GM20000 (cell line): ENCODE data around the gene ERBIN.

ENCODE experiments used
- DNase-seq: peaks from one replicate; pipeline ENCODE4 v3.0.0; 2012; ENCODE audit warnings: low spot score
- TF ChIP-seq, protein P1 (sequence below): IDR thresholded peaks from 2 replicates; pipeline ENCODE4 v1.5.1; 2012; ENCODE audit warnings: mild to moderate bottlenecking, control low read depth; ENCODE audit errors: extremely low read depth, missing control alignments

The ERBIN gene

DNA sequence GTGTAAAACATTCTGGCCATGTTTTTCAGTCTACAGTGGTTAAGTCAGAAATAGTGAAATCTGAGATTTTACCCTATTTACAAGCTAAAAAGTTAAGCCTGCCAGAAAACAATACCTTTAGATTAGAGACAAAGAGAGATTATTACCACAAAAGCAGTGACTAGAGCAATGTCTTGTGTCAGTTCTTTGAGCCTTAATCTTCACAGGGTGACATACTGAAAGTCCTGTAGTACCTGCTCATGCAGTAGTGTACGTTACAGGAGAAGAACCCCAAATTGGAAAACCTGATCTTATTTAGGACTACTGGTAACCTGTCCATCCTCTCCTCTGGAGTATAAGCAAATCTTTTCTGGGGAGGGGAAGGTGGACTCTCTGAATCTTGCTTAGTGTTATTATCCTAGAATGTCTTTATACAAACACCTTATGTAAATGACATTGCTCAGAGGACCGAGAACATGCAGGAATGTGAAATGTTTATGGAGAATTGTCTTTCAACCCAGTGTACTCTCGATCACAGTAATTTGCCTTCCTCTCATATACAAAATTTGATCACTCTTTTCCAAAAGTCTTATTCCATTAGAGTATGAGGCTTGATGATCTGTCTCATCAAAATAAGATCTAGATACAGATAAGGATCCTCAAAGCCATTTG is 55.7 kb downstream of the ERBIN start:
- DNase-seq: no peak
- TF ChIP-seq, protein P1, sequence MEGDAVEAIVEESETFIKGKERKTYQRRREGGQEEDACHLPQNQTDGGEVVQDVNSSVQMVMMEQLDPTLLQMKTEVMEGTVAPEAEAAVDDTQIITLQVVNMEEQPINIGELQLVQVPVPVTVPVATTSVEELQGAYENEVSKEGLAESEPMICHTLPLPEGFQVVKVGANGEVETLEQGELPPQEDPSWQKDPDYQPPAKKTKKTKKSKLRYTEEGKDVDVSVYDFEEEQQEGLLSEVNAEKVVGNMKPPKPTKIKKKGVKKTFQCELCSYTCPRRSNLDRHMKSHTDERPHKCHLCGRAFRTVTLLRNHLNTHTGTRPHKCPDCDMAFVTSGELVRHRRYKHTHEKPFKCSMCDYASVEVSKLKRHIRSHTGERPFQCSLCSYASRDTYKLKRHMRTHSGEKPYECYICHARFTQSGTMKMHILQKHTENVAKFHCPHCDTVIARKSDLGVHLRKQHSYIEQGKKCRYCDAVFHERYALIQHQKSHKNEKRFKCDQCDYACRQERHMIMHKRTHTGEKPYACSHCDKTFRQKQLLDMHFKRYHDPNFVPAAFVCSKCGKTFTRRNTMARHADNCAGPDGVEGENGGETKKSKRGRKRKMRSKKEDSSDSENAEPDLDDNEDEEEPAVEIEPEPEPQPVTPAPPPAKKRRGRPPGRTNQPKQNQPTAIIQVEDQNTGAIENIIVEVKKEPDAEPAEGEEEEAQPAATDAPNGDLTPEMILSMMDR: no peak

DNA sequence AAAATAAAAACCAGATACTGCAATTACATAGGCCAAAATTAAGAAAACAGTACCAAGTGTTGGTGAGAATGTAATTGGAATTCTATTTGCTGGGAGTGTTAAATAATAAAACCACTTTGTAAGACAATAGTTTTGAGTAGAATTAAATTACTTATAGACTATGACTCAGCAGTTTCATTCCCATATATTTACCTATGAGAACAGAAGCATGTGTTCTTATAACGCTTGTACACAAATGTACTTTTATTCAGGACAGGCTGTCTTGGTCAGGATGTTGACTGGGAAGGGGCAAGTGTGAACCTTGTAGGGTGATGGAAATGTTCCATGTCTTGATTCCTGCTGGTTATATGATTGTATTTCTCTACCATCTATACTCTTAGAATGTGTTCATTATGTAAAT is 56.3 kb downstream of the ERBIN start:
- TF ChIP-seq, protein P1: no peak

DNA sequence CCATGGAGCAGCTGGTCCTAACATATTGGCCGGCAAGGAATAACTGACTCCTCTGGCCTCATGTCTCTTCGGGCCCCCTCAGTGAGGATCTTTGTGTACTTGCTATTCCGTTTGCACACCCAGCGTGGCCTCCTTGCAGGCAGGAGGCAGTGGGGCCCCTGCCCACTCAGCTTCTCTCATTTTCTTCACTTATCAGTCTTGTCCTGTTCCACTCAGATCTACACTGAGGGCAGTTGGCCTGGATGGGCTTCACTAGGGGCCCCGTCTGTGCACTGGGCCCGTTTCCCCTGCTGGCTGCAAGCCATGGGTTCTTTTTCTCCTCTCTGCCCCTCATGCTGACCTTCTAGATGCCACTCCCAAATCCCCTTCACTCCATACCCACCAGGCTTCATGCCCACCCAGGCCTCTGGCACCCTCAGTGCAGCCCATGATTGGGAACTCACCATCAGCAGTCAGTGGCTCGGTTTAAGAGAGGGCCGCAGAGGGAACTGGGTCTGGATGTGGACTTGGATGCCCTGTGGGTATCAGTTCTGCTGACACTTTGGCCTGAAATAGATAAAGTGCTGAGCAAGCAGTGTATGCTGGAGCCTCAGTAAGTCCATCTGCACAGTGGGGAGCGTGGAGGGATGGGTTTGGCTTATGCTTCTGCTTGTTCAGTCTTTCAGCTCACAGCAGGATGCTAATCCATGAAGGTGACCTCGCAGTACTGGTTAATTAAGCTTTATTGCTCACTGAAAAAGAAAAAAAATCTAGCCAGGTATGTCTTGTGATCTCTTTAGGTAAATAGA is 57.9 kb downstream of the ERBIN start:
- no peak for DNase-seq
- TF ChIP-seq, protein P1: no peak

More for the DNA sequence above, 56.3 kb downstream of the ERBIN start:
- no peak for DNase-seq

DNA sequence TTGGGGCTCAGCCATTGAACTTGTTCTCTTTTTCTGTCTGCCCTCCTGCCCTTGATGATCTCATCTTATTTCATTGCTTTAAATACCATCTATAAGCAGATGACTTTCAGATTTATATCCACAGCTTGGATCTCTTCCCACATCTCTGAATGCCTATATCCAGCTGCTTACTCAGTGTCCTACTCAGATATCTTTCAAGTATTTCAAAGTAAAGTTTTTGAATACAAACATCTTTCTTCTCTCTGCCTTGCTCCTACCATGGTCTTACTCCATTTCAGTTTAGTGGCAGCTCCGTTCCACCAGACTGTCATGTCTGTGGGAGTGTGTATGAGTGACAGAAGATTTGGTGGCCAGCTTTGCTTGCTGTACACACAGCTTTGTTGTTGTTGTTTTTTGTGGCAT is 59.7 kb downstream of the ERBIN start:
- TF ChIP-seq, protein P1: no peak
- DNase-seq: no peak

DNA sequence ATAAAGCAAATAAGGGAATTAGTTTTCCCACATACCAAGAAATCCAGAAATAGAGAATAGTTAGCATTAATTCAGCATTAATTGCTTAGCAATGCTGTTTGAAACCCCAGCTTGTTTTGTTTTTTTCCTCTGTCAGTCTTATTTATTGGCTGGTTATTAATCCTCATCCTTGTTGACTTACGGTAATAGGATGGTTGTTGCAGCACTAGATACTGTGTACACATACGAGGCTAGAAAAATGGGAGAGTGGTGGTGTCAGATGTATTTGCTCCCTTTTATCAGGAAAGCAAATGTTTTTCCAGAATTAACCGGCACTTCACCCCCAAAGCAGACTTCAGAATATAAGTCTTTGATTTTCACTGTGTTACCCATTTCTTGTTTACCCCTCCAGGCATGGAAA is 60.4 kb downstream of the ERBIN start:
- no peak for DNase-seq
- TF ChIP-seq, protein P1: no peak

DNA sequence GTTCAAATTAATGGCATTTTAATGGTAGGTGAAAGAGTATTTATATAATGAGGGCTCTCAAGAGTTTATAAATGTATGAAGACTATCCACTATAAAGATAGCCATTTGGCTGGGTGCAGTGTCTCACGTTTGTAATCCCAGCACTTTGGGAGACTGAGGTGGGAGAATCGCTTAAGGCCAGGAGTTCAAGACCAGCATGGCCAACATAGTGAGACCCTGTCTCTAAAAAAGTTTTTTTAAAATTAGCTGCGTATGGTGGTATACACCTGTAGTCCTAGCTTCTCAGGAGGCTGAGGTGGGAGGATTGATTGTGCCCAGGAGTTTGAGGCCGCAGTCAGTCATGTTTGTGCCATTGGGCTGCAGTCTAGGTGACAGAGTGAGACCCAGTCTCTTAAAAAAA is 61.6 kb downstream of the ERBIN start:
- no peak for DNase-seq
- TF ChIP-seq, protein P1: no peak

DNA sequence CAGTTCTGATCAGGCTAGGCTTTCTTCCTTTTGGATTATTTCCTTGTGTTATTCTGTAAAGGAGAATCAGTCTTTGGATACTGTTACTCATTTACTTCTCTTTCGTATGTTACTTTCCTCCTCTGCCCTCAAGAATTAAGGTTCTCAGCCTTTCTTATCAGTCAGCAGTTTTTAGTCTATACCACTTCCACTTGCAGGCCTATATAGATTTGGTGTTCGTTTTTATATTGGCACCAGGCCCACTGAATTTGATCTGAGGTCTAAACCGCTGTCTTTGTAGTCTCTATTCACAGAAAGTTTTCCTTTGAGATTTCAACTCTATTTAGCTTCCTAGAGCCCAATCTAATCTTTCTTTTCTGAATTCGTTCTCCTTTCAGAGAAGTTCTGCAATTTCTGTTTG is 62.8 kb downstream of the ERBIN start:
- TF ChIP-seq, protein P1: no peak
- DNase-seq: no peak
